Mesothelial cell of epicardium (in vitro differentiated cells): ENCODE results near the gene GSDMA. TPM values are rescaled to one million over a fixed set of nuclear protein-coding genes. Genes with fewer than 3 reads are reported as not detected.

ENCODE experiments used
- DNase-seq, 2 experiments: peaks; one replicate each; pipeline ENCODE4 v3.0.0; 2021; ENCODE audit warnings: low spot score in 2 of 2; ENCODE audit not compliant: unreplicated experiment in 2 of 2
- H3K27ac Mint-ChIP-seq: 2 replicates; pipeline ENCODE4 v1.8.0; 2021; ENCODE audit warnings: mixed read lengths
- H3K27me3 Mint-ChIP-seq: 2 replicates; pipeline ENCODE4 v1.8.0; 2021; ENCODE audit warnings: low read depth, mixed read lengths
- H3K36me3 Mint-ChIP-seq: 2 replicates; pipeline ENCODE4 v1.8.0; 2021; ENCODE audit warnings: mixed read lengths
- H3K4me1 Mint-ChIP-seq: 2 replicates; pipeline ENCODE4 v1.8.0; 2021; ENCODE audit warnings: mixed read lengths
- H3K4me3 Mint-ChIP-seq: 2 replicates; pipeline ENCODE4 v1.8.0; 2021; ENCODE audit warnings: mild to moderate bottlenecking, moderate library complexity, mixed read lengths
- H3K9me3 Mint-ChIP-seq: 2 replicates; pipeline ENCODE4 v1.8.0; 2021; ENCODE audit warnings: mixed read lengths
- total RNA-seq: library from RNA; stranded (reverse); gene quantifications from 3 replicates; pipeline ENCODE4 v1.2.1, GENCODE V29; 2021
- TF ChIP-seq, protein P1 (sequence below): fragments of 200-600 bp; sonication (generic); IDR thresholded peaks from one replicate; pipeline ENCODE4 v1.5.0; 2021; ENCODE audit warnings: antibody characterized with exemption; ENCODE audit not compliant: unreplicated experiment

GSDMA gene
- total RNA-seq, 1 donor from 2014 or later = not detected

DNA sequence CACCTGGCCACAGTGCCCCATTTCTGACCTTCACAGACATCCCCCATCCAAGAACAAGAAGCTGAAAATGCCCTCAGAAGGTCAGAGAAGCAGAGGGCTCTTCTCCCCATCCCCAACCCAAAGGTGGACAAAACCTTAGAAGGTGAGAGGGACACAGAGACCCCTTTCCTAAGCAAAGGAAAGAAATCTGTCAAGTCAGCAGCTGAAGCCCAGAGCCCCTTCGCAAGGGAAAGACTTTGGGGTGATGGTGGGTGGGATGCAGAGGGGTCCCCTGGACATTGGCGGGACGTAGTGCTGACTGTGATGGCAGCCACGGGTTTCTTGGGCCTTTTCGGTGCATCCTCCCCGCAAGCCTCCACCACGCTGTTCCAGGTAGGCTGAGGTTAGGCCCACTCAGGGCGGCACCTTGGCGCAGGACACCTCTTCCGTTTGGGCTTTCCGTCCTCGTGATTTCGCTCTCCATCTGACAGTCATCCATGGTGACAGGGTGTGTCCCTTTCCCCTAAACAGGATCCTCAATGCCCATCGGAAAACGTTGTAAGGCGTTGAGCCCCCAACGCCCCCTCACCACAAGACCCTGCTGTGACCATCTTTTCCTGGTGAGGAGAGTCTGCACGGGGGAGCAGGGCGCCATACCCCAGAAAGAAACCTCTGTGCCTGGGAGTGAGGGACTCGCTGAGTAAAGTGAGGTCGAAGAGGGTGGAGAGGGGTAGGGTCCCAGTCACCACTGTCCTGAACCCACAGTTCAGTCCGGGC is 10.7 kb upstream of the GSDMA start:
- no peaks in the 10 kb centered on the region for H3K36me3 Mint-ChIP-seq
- TF ChIP-seq, protein P1, sequence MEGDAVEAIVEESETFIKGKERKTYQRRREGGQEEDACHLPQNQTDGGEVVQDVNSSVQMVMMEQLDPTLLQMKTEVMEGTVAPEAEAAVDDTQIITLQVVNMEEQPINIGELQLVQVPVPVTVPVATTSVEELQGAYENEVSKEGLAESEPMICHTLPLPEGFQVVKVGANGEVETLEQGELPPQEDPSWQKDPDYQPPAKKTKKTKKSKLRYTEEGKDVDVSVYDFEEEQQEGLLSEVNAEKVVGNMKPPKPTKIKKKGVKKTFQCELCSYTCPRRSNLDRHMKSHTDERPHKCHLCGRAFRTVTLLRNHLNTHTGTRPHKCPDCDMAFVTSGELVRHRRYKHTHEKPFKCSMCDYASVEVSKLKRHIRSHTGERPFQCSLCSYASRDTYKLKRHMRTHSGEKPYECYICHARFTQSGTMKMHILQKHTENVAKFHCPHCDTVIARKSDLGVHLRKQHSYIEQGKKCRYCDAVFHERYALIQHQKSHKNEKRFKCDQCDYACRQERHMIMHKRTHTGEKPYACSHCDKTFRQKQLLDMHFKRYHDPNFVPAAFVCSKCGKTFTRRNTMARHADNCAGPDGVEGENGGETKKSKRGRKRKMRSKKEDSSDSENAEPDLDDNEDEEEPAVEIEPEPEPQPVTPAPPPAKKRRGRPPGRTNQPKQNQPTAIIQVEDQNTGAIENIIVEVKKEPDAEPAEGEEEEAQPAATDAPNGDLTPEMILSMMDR = no peak
- no peaks in the 10 kb centered on the region for H3K9me3 Mint-ChIP-seq
- DNase-seq = no peak
- H3K4me3 Mint-ChIP-seq = peak overlapping the region; percentile 62
- H3K27ac Mint-ChIP-seq = peak overlapping the region; percentile 25
- peaks cover 4% of the 10 kb centered on the region for H3K4me1 Mint-ChIP-seq
- no peaks in the 10 kb centered on the region for H3K27me3 Mint-ChIP-seq

DNA sequence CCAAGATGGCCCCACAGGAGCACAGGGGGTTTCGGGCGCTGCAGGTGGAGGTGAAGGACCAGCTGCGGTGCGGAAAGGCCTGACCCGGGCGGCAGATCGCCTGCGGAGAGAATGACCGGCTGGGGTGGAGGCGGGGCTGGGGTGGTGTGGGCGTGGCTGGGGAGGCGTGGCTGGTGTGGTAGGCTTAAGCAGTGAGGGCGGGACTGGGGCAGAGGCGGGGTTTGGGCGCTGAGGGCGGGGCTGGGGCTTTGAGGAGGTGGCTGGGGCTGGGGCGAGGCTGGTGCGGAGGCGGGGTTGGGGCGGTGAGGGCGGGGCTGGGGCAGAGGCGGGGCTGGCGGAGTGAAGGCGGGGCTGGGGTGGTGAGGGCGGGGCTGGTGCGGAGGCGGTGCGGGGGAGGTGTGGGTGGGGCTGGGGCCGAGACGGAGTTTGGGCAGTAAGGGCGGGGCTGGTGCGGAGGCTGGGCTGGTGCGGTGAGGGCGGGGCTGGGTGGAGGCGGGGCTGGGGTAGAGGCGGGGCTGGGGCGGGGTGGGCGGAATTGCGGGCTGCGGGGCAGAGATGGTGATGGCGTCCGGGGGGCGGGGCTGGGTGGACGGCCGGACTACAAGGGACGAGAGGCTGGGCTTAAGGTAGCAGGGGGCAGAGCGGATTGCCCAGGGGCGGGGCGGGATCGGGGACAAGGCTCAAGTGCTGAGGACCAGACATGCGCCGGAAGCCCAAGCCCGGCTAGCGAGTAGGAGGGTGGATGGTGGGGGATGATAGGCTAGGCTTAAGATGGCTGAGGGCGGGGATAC is 9.9 kb upstream of the GSDMA start:
- peak overlapping the region; percentile 68 for H3K4me3 Mint-ChIP-seq
- H3K36me3 Mint-ChIP-seq = no peaks in the 10 kb centered on the region
- DNase-seq = peak; percentile 91 to 94
- H3K27me3 Mint-ChIP-seq = no peaks in the 10 kb centered on the region
- H3K9me3 Mint-ChIP-seq = no peaks in the 10 kb centered on the region
- TF ChIP-seq, protein P1 = no peak
- H3K27ac Mint-ChIP-seq = peak overlapping the region; percentile 56
- peaks cover 4% of the 10 kb centered on the region for H3K4me1 Mint-ChIP-seq

DNA sequence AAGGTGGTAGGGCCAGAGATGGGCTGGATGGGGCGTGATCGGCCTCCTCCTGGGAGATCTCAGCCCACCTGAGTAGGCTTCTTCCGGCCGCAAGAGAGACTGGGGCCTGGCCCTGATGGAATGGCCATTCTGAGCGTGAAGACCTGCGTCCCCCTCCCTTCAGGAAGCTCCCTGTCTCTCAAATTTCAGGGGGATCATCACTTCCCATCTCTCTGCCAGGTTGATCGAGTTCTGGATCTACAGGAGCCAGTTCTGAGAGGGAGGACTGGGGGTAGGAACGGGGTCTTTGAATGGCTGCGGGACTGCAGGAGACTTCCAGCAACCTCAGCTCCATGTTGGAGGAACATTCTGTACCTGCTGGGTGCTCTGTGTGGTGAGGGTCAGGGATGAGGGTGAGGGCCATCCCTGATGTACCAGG is 9.3 kb upstream of the GSDMA start:
- peak overlapping the region; percentile 56 for H3K27ac Mint-ChIP-seq

DNA sequence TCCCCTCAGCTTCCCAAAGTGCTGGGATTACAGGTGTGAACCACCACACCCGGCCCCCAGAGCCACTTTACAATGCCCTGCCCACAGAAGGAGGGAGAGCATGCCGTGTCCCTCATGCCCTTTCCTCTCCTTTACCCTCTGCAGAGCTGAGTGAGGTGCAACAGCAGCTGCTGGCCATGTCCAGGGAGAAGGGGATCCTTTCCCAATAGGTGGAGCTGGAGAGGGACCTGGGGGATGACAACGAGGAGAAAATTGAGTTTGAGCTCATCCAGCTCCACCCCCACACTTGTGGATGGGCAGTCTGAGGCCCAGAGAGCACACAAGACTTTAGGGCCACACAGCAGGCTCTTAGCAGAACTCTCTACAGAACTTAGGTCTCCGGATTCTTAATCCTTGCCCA is 7.9 kb upstream of the GSDMA start:
- TF ChIP-seq, protein P1 = no peak
- H3K9me3 Mint-ChIP-seq = no peaks in the 10 kb centered on the region
- no peak for DNase-seq
- H3K27ac Mint-ChIP-seq = no peak overlapping the region
- H3K4me1 Mint-ChIP-seq = peaks cover 8% of the 10 kb centered on the region
- H3K27me3 Mint-ChIP-seq = no peaks in the 10 kb centered on the region
- no peaks in the 10 kb centered on the region for H3K36me3 Mint-ChIP-seq
- H3K4me3 Mint-ChIP-seq = no peak overlapping the region

More for the DNA sequence above, 9.3 kb upstream of the GSDMA start:
- peak overlapping the region; percentile 68 for H3K4me3 Mint-ChIP-seq
- DNase-seq = no peak
- TF ChIP-seq, protein P1 = no peak
- no peaks in the 10 kb centered on the region for H3K9me3 Mint-ChIP-seq
- no peaks in the 10 kb centered on the region for H3K27me3 Mint-ChIP-seq
- no peaks in the 10 kb centered on the region for H3K36me3 Mint-ChIP-seq
- peaks cover 4% of the 10 kb centered on the region for H3K4me1 Mint-ChIP-seq

DNA sequence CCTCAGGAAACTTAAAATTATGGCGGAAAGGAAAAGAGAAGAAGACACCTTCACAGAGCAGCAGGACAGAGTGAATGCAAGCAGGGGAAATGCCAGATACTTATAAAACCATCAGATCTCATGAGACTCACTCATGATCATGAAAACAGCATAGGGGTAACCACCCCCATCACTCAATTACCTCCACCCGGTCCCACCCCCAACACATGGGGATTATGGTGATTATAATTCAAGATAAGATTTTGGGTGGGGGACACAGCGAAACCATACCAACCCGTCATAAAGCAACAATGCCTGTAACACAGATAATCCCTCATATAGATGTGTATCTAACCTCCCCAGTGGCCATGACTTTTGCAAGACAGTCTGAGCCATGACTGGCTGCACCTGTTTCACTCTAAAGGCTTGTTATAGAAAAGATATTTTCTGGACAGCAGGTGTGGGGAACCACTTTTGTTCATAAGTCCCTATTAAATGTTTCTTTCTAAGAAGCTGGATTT is 7.0 kb upstream of the GSDMA start:
- Mint-ChIP-seq H3K4me3 (no peak overlapping the region), H3K27ac (no peak overlapping the region), H3K27me3 (no peaks in the 10 kb centered on the region), H3K36me3 (no peaks in the 10 kb centered on the region), H3K4me1 (peaks cover 12% of the 10 kb centered on the region), H3K9me3 (no peaks in the 10 kb centered on the region)
- TF ChIP-seq, protein P1 = no peak
- no peak for DNase-seq
